ENCODE results near the gene FERD3L.

FERD3L gene

GRCh38 chr7:19099194-19099593, 46.0 kb downstream of the FERD3L start:
- H3K4me3 ChIP-seq (ENCODE audit: low read depth, low read length): no peak overlapping the region
- TF ChIP-seq, protein P1, sequence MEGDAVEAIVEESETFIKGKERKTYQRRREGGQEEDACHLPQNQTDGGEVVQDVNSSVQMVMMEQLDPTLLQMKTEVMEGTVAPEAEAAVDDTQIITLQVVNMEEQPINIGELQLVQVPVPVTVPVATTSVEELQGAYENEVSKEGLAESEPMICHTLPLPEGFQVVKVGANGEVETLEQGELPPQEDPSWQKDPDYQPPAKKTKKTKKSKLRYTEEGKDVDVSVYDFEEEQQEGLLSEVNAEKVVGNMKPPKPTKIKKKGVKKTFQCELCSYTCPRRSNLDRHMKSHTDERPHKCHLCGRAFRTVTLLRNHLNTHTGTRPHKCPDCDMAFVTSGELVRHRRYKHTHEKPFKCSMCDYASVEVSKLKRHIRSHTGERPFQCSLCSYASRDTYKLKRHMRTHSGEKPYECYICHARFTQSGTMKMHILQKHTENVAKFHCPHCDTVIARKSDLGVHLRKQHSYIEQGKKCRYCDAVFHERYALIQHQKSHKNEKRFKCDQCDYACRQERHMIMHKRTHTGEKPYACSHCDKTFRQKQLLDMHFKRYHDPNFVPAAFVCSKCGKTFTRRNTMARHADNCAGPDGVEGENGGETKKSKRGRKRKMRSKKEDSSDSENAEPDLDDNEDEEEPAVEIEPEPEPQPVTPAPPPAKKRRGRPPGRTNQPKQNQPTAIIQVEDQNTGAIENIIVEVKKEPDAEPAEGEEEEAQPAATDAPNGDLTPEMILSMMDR (IDR thresholded peaks at IDR 0.05; ENCODE audit: insufficient read depth, low read depth, low read length, missing control alignments): no peak
- DNase-seq (ENCODE audit: low read depth): no peak

- TF ChIP-seq, protein P1 (IDR thresholded peaks at IDR 0.05; ENCODE audit: insufficient read depth, low read depth, low read length, missing control alignments): no peak
- no peak overlapping the region for H3K4me3 ChIP-seq (ENCODE audit: low read depth, low read length)
- no peak for DNase-seq (ENCODE audit: low read depth)
Measured at GRCh38 chr7:19098510-19098909, 46.7 kb downstream of the FERD3L start.

DNA sequence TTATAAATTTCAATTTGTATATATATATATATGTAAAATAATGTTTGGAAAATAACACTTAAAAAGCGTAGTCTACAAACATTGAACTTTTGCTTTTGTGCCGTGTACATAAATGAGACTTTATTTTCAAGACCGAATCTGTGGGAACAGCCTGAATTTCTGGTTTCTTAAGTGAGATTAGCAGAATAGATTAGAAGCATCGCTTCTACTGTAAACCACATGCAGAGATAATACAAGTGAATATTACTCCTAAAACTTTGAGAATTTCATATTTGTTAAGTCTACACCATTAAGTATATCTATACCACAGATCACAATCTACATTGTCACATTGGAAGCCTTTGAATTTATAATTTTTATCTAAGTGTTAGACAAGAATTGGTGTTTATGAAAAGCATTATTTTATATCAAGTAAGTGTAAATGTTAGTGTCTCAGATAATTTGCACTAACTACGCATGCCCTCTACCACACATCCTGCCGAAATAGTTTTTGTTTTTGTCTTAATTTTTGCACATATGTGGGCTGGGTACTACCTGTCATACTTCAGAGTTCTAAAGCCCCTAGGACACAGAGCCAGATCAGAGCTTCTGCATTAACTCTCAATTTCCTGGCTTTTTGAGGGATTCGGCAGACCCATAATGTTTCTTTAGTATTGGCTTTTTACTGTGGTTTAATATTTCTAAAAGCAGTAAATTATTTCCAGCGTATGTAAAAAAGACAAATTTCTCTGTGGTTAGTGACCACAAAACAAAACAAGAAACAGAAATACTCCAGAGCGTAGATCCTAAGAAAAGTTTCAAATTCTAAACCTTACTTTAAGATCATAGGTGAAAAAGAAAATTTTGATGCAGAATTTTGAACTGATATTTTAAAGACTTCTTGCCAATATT, 47.8 kb downstream of the FERD3L start:
- no peak overlapping the region for H3K4me3 ChIP-seq (ENCODE audit: low read depth, low read length)
- DNase-seq (ENCODE audit: low read depth): no peak
- TF ChIP-seq, protein P1 (IDR thresholded peaks at IDR 0.05; ENCODE audit: insufficient read depth, low read depth, low read length, missing control alignments): no peak

DNA sequence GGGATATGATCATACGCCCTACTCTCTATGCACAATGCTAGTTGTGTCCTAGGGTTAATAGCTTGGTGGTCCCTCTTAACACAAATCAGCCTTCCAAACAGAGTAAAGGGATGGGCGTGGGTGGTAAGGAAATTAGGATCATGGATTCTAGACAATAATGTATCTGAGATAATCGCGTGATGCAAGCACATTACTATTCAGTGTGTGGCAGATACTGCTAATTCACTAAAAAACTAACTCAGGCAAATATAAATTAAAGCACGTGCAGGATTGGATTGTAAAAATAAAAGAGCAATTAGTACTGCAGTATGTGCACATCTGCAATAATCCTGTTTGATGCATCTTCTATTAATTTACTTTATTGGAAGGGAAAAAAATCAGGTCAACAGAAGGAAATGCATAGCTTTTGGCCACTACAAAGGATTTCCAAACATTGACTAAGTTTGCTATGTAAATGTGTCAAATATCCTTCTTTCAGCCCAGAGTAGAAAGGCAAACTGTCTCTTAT, 49.8 kb downstream of the FERD3L start:
- no peak for DNase-seq (ENCODE audit: low read depth)
- TF ChIP-seq, protein P1 (IDR thresholded peaks at IDR 0.05; ENCODE audit: insufficient read depth, low read depth, low read length, missing control alignments): no peak
- H3K4me3 ChIP-seq (ENCODE audit: low read depth, low read length): no peak overlapping the region
